Left lung (tissue), 10 donors: ENCODE results near the gene SLC24A3. TPM values are rescaled to one million over a fixed set of nuclear protein-coding genes. Genes with fewer than 3 reads are reported as not detected.

Experiments
- ATAC-seq: fragments of 200-7000 bp; cut with Tn5 transposase; one replicate; pipeline ENCODE4 v1.9.1; 2020; ENCODE audit warnings: moderate library complexity
- DNase-seq, 4 donors: peaks; one replicate each; pipeline ENCODE4 v3.0.0-alpha.2; 2013 to 2020
- H3K27ac ChIP-seq, 2 donors: fragments of 200-600 bp; sonication (generic) in 1 of 2; one replicate each; pipeline versions ENCODE4 v1.5.0 to v1.8.0; 2020 to 2021
- H3K27me3 ChIP-seq, 2 donors: fragments of 200-600 bp; sonication (generic) in 1 of 2; one replicate each; pipeline versions ENCODE4 v1.5.0 to v1.8.0; 2020 to 2021
- H3K36me3 ChIP-seq, 2 donors: fragments of 200-600 bp; sonication (generic) in 1 of 2; one replicate each; pipeline versions ENCODE4 v1.5.0 to v1.8.0; 2020 to 2021
- H3K4me1 ChIP-seq, 2 donors: fragments of 200-600 bp; one replicate each; pipeline ENCODE4 v1.8.0; 2021
- H3K4me3 ChIP-seq, 2 donors: fragments of 200-600 bp; sonication (generic) in 1 of 2; one replicate each; pipeline versions ENCODE4 v1.5.0 to v1.8.0; 2020 to 2021; ENCODE audit warnings: mild to moderate bottlenecking in 1 of 2
- H3K9me3 ChIP-seq, 2 donors: fragments of 200-600 bp; sonication (generic) in 1 of 2; one replicate each; pipeline versions ENCODE4 v1.5.0 to v1.8.0; 2020 to 2021
- intact Hi-C, 2 donors: fragments of 100-400 bp; cut with DNase I; formaldehyde crosslinking; loops; one replicate each; pipeline versions ENCODE4 v1.11.2 to v1.14.2; 2022
- polyA plus RNA-seq, 6 donors: library from polyadenylated mRNA; unstranded; fragments of 120-200 nt; gene quantifications; one replicate each; pipeline ENCODE4 v1.2.1, GENCODE V29; 2013; ENCODE audit not compliant: insufficient read length in 6 of 6
- total RNA-seq, 2 donors: library from RNA; stranded (reverse); fragmentation: NEBNext Ultra II Directional; extraction: Animal tissue kit (Norgen Biotek cat#: 25700); gene quantifications; one replicate each; pipeline ENCODE4 v1.2.1, GENCODE V29; 2021
- TF ChIP-seq, protein P1 (sequence below), 2 donors: fragments of 200-600 bp; sonication (generic) in 1 of 2; IDR thresholded peaks; one replicate each; pipeline versions ENCODE4 v1.5.0 to v1.8.0; 2021; ENCODE audit warnings: antibody characterized with exemption in 2 of 2
- donor health status: DM: no; HTN: yes; CAD: no.
- donor health status: DM: no; HTN: no; CAD: no.

The SLC24A3 gene
- total and polyA plus RNA-seq, 8 donors, result 4.4 to 8.7 (median 6.6) TPM

DNA sequence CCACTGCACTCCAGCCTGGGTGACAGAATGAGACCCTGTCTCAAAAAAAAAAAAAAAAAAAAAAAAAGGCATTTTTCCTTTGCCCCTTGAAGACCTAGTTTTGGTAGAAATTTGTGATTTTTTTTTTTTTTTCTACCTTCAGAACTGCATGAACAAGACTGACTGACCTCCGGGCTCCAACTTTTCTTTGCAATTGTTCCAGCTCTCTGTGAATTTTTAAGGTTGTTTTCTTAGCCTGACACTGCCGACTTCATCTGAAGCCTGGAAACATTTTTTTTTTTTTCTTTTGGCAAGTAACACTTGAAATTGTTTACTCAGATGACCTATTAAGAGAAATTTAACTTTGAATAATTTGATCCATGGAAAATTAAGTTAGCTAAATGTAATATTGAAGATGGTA, 73.0 kb downstream of the SLC24A3 start:
- Histone ChIP-seq H3K27me3 (no peaks in the 10 kb centered on the region), H3K4me1 (no peaks in the 10 kb centered on the region), H3K27ac (no peak overlapping the region), H3K36me3 (no peaks in the 10 kb centered on the region), H3K9me3 (no peaks in the 10 kb centered on the region), H3K4me3 (no peak overlapping the region)
- ATAC-seq (no peak), DNase-seq (no peak)
- intact Hi-C loops, result no loop called here
- TF ChIP-seq, protein P1, sequence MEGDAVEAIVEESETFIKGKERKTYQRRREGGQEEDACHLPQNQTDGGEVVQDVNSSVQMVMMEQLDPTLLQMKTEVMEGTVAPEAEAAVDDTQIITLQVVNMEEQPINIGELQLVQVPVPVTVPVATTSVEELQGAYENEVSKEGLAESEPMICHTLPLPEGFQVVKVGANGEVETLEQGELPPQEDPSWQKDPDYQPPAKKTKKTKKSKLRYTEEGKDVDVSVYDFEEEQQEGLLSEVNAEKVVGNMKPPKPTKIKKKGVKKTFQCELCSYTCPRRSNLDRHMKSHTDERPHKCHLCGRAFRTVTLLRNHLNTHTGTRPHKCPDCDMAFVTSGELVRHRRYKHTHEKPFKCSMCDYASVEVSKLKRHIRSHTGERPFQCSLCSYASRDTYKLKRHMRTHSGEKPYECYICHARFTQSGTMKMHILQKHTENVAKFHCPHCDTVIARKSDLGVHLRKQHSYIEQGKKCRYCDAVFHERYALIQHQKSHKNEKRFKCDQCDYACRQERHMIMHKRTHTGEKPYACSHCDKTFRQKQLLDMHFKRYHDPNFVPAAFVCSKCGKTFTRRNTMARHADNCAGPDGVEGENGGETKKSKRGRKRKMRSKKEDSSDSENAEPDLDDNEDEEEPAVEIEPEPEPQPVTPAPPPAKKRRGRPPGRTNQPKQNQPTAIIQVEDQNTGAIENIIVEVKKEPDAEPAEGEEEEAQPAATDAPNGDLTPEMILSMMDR (IDR thresholded peaks at IDR 0.05), result no peak

DNA sequence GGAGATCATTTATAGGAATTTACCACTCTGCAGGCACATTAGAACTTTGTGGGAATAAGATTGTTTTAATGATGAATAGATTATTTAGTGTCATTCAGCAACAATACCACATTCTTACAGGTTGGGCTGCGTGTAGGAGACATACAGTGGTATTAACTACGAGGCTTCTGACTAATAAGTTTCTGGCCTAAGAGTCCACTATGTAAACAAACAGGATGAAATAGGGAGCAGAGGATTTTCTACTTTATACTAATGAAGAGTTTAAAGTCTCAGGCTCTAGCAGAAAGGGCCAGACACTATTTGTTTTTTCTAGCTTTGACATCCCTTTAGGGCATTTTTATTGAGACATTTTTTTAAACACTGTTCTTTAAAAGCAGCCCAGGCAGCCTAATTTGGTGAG, 75.6 kb downstream of the SLC24A3 start:
- Histone ChIP-seq H3K4me1 (no peaks in the 10 kb centered on the region), H3K4me3 (no peak overlapping the region), H3K27ac (no peak overlapping the region), H3K36me3 (no peaks in the 10 kb centered on the region), H3K9me3 (no peaks in the 10 kb centered on the region), H3K27me3 (no peaks in the 10 kb centered on the region)
- intact Hi-C loops, result no loop called here
- DNase-seq (no peak), ATAC-seq (peak; percentile 49)
- TF ChIP-seq, protein P1 (IDR thresholded peaks at IDR 0.05), result no peak

DNA sequence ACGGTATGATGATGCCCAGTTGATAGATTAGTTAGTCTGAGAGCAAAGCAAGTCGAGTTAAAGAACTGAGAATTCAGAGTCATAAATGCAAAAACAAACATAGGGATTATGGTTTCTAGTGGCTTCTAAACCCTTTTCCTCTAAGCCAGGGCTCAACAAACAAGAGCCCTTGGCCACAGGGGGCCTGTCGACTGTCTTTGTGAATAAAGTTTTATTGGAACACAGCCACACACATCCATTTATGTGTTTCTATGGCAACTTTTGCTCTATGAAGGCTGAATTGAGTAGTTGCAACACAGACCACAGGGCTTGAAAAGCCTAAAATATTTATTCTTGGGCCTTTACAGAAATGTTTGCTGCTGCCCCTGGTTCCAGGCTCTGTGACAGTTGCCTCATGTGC, 76.2 kb downstream of the SLC24A3 start:
- H3K27ac ChIP-seq, result no peak overlapping the region
- DNase-seq (no peak), ATAC-seq (no peak)
- no peak overlapping the region for H3K4me3 ChIP-seq
- intact Hi-C loops, result no loop called here
- TF ChIP-seq, protein P1 (IDR thresholded peaks at IDR 0.05), result no peak
- no peaks in the 10 kb centered on the region for H3K36me3 ChIP-seq
- no peaks in the 10 kb centered on the region for H3K27me3 ChIP-seq
- no peaks in the 10 kb centered on the region for H3K4me1 ChIP-seq
- H3K9me3 ChIP-seq, result no peaks in the 10 kb centered on the region

DNA sequence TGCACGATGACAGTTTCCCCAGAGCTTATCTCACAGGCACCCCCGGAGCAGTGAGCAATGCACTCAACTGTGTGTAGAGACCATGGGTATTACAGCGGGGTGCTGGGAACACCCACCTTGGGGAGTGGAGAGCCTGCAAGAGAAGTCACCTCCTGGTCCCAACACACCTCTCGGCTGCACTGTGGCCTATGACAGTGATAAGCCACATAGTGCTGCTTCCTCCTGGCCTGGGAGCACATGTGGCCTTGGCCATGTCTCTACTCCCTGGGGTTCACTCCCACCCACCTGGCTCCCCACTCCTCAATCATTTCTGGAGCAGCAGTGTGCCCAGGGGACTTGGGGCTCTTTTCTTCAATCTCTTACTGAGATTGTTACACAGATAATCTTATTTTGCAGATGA, 77.0 kb downstream of the SLC24A3 start:
- TF ChIP-seq, protein P1 (IDR thresholded peaks at IDR 0.05), result no peak
- DNase-seq, result no peak
- intact Hi-C loops, result no loop called here
- H3K4me1 ChIP-seq, result no peaks in the 10 kb centered on the region
- no peak overlapping the region for H3K27ac ChIP-seq
- no peak overlapping the region for H3K4me3 ChIP-seq
- H3K9me3 ChIP-seq, result no peaks in the 10 kb centered on the region
- ATAC-seq, result no peak
- no peaks in the 10 kb centered on the region for H3K36me3 ChIP-seq
- no peaks in the 10 kb centered on the region for H3K27me3 ChIP-seq

DNA sequence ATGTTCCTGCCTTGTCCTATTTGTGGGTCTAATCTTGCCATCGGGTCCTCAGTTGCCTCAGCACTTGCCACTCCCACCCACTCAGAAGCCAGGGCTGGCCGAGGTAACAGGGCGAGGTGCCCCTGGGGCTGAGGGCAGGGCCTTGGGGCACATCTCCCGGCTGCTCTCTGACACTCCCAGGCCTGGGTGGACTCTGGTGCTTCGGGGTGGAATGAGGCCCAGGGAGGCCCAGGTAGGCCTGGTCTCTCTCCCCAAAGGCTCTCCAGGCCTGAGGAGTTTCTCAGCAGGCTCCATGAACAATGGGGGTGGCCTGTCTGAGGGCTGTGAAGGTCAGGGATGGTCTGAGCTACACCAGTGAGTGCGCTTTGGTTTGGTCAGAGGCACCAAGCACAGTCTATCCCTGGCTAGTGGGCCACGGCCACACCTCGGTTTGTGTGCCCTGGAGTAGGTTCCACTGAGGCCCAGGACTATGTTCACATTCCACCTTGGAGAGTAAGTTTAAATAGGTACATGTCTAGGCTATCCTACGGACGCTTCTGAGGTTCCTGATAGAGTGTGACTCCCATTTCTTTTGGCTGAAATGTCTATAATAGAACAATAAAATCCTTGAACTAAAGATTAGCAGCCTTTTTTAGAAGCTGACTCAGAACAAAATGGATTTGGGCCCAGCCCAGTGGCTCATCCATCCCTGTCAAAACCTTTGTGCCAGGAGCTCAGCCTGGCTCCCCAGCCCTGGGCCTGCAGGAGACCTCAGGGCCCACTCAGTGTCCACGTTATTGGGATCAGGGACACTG, 78.8 kb downstream of the SLC24A3 start:
- H3K27ac ChIP-seq, result no peak overlapping the region
- no peaks in the 10 kb centered on the region for H3K4me1 ChIP-seq
- DNase-seq, result no peak
- H3K4me3 ChIP-seq, result no peak overlapping the region
- H3K27me3 ChIP-seq, result no peaks in the 10 kb centered on the region
- ATAC-seq, result no peak
- intact Hi-C loops, result no loop called here
- H3K36me3 ChIP-seq, result no peaks in the 10 kb centered on the region
- no peaks in the 10 kb centered on the region for H3K9me3 ChIP-seq
- TF ChIP-seq, protein P1 (IDR thresholded peaks at IDR 0.05), result no peak
